Measurements from ENCODE around the gene MARS2.
"Not testable (repeated sequence)": the region's sequence is repeated elsewhere in the genome, so short reads cannot be mapped to it uniquely, and the experiment has no call there.

DNA sequence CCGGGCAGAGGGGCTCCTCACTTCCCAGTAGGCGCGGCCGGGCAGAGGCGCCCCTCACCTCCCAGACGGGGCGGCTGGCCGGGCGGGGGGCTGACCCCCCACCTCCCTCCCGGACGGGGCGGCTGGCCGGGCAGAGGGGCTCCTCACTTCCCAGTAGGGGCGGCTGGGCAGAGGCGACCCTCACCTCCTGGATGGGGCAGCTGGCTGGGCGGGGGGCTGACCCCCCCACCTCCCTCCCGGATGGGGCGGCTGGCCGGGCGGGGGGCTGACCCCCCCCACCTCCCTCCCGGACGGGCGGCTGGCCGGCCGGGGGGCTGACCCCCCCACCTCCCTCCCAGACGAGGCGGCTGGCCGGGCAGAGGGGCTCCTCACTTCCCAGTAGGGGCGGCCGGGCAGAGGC lies 9.2 kb upstream of the MARS2 start:
- not testable (repeated sequence) for TF ChIP-seq POLR2A (IDR thresholded peaks at IDR 0.05; ENCODE audit: borderline replicate concordance, extremely low read depth, insufficient read depth, insufficient read length); SIN3A (IDR thresholded peaks at IDR 0.05; ENCODE audit: low read depth); RAD21 (IDR thresholded peaks at IDR 0.05; ENCODE audit: low read depth)
- TF ChIP-seq, protein P1, sequence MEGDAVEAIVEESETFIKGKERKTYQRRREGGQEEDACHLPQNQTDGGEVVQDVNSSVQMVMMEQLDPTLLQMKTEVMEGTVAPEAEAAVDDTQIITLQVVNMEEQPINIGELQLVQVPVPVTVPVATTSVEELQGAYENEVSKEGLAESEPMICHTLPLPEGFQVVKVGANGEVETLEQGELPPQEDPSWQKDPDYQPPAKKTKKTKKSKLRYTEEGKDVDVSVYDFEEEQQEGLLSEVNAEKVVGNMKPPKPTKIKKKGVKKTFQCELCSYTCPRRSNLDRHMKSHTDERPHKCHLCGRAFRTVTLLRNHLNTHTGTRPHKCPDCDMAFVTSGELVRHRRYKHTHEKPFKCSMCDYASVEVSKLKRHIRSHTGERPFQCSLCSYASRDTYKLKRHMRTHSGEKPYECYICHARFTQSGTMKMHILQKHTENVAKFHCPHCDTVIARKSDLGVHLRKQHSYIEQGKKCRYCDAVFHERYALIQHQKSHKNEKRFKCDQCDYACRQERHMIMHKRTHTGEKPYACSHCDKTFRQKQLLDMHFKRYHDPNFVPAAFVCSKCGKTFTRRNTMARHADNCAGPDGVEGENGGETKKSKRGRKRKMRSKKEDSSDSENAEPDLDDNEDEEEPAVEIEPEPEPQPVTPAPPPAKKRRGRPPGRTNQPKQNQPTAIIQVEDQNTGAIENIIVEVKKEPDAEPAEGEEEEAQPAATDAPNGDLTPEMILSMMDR (IDR thresholded peaks at IDR 0.05 in 2 of 3, conservative IDR thresholded peaks at IDR 0.05 in 1 of 3; ENCODE audit: borderline replicate concordance in 1 of 3, insufficient read depth in 1 of 3, low read depth in 2 of 3, low read length in 2 of 3): not testable (repeated sequence)
- TF ChIP-seq, protein P2, sequence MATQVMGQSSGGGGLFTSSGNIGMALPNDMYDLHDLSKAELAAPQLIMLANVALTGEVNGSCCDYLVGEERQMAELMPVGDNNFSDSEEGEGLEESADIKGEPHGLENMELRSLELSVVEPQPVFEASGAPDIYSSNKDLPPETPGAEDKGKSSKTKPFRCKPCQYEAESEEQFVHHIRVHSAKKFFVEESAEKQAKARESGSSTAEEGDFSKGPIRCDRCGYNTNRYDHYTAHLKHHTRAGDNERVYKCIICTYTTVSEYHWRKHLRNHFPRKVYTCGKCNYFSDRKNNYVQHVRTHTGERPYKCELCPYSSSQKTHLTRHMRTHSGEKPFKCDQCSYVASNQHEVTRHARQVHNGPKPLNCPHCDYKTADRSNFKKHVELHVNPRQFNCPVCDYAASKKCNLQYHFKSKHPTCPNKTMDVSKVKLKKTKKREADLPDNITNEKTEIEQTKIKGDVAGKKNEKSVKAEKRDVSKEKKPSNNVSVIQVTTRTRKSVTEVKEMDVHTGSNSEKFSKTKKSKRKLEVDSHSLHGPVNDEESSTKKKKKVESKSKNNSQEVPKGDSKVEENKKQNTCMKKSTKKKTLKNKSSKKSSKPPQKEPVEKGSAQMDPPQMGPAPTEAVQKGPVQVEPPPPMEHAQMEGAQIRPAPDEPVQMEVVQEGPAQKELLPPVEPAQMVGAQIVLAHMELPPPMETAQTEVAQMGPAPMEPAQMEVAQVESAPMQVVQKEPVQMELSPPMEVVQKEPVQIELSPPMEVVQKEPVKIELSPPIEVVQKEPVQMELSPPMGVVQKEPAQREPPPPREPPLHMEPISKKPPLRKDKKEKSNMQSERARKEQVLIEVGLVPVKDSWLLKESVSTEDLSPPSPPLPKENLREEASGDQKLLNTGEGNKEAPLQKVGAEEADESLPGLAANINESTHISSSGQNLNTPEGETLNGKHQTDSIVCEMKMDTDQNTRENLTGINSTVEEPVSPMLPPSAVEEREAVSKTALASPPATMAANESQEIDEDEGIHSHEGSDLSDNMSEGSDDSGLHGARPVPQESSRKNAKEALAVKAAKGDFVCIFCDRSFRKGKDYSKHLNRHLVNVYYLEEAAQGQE (IDR thresholded peaks at IDR 0.05; ENCODE audit: low read depth): not testable (repeated sequence)
